GM12878 (cell line): Measurements from ENCODE around the gene NNMT. TPM values are rescaled to one million over a fixed set of nuclear protein-coding genes. Genes with fewer than 3 reads are reported as not detected.

Experiments
- ATAC-seq: fragments of 200-7000 bp; cut with Tn5 transposase; 3 replicates; pipeline ENCODE4 v1.9.1; 2020; ENCODE audit warnings: mild to moderate bottlenecking, moderate library complexity
- BruUV-seq: library from RNA; stranded (reverse); fragments of 400-500 nt; replicated peaks from 2 replicates; lab custom pipeline; 2021; lab: Mats Ljungman, UMichigan
- CTCF ChIA-PET: fragments of 300-600 bp; sonication (Branson Sonifier 250); formaldehyde crosslinking; extraction: SDS; loops from one replicate; lab custom pipeline; 2021; ENCODE audit warnings: inconsistent platforms; lab: Yijun Ruan, JAX
- POLR2A ChIA-PET: fragments of 350-600 bp; formaldehyde crosslinking; extraction: SDS; loops from one replicate; lab custom pipeline; 2021; ENCODE audit warnings: inconsistent platforms; lab: Charles Lee
- RAD21 ChIA-PET: fragments of 300-600 bp; sonication (Branson Sonifier 250); formaldehyde crosslinking; loops from one replicate; lab custom pipeline; 2023; ENCODE audit warnings: antibody characterized with exemption; ENCODE audit not compliant: unreplicated experiment; lab: Charles Lee
- SMC1A ChIA-PET: fragments of 300-600 bp; sonication (Branson Sonifier 250); formaldehyde crosslinking; loops from one replicate; lab custom pipeline; 2023; ENCODE audit not compliant: unreplicated experiment, uncharacterized antibody; lab: Charles Lee
- DNase-seq: peaks from one replicate; pipeline ENCODE4 v3.0.0-alpha.2; 2011; ENCODE audit warnings: low read depth, low spot score
- FAIRE-seq: peaks from 3 replicates; lab custom pipeline; 2011; peaks lifted over from hg19 to GRCh38; lab: Jason Lieb, UNC
- H2AFZ ChIP-seq: 2 replicates; pipeline ENCODE4 v1.6.0; 2011; ENCODE audit warnings: low read depth, low read length, control low read depth; ENCODE audit not compliant: control insufficient read depth
- H3K27ac ChIP-seq: 2 replicates; pipeline ENCODE4 v1.5.1; 2011; ENCODE audit warnings: control low read depth; ENCODE audit not compliant: control insufficient read depth, insufficient read depth
- H3K27me3 ChIP-seq, 2 experiments: replicated peaks in 1 of 2; 2 replicates each; pipeline versions ENCODE4 v1.6.0 to v1.6.1; 2011; ENCODE audit warnings: low read length in 1 of 2; ENCODE audit not compliant: control insufficient read depth in 2 of 2, insufficient read depth in 2 of 2
- H3K36me3 ChIP-seq, 2 experiments: 2 replicates each; pipeline ENCODE4 v1.5.1; 2011; ENCODE audit warnings: low read length in 1 of 2; ENCODE audit not compliant: control insufficient read depth in 2 of 2, insufficient read depth in 2 of 2
- H3K4me1 ChIP-seq: 2 replicates; pipeline ENCODE4 v1.6.1; 2011; ENCODE audit warnings: mild to moderate bottlenecking, low read length, moderate library complexity, mixed read lengths; ENCODE audit not compliant: control insufficient read depth, insufficient read depth
- H3K4me2 ChIP-seq: 2 replicates; pipeline ENCODE4 v1.6.0; 2011; ENCODE audit warnings: control low read depth; ENCODE audit not compliant: control insufficient read depth, insufficient read depth
- H3K4me3 ChIP-seq: fragments of 200-600 bp; sonication (generic); 2 replicates; pipeline ENCODE4 v1.5.1; 2016
- H3K79me2 ChIP-seq: 2 replicates; pipeline ENCODE4 v1.6.0; 2011; ENCODE audit warnings: low read length; ENCODE audit not compliant: control insufficient read depth, insufficient read depth
- H3K9ac ChIP-seq: 2 replicates; pipeline ENCODE4 v1.8.0; 2011; ENCODE audit warnings: low read length, control low read depth, mixed read lengths; ENCODE audit not compliant: control insufficient read depth, insufficient read depth
- H3K9me3 ChIP-seq: replicated peaks from 3 replicates; pipeline ENCODE4 v1.5.1; 2011; ENCODE audit warnings: mild to moderate bottlenecking, low read length; ENCODE audit not compliant: control insufficient read depth, insufficient read depth
- H4K20me1 ChIP-seq: 2 replicates; pipeline ENCODE4 v1.6.0; 2011; ENCODE audit not compliant: control insufficient read depth, insufficient read depth
- CHD1 ChIP-seq: IDR thresholded peaks from 2 replicates; pipeline ENCODE4 v1.6.1; 2012; ENCODE audit warnings: low read depth, low read length, improper control_type of control experiment
- EGR1 ChIP-seq, 2 experiments: IDR thresholded peaks; 1 replicate in 1 of 2; 2 replicates in 1 of 2; pipeline ENCODE4 v1.6.1; 2011 to 2012; ENCODE audit warnings: low read depth in 2 of 2, low read length in 2 of 2, borderline replicate concordance in 1 of 2, mild to moderate bottlenecking in 1 of 2, moderate library complexity in 1 of 2
- IKZF1 ChIP-seq: fragments of 450-650 bp; conservative IDR thresholded peaks from 2 replicates; pipeline ENCODE4 v1.6.1; 2017; ENCODE audit warnings: antibody characterized with exemption, mild to moderate bottlenecking
- NFXL1 ChIP-seq: fragments of 450-650 bp; IDR thresholded peaks from 2 replicates; pipeline ENCODE4 v1.6.1; 2017; ENCODE audit warnings: antibody characterized with exemption, mild to moderate bottlenecking, borderline replicate concordance
- PML ChIP-seq: IDR thresholded peaks from 2 replicates; pipeline ENCODE4 v1.6.1; 2012; ENCODE audit warnings: low read length, inconsistent platforms
- POLR2A ChIP-seq: IDR thresholded peaks from 2 replicates; pipeline ENCODE4 v1.6.1; 2011; ENCODE audit warnings: low read depth, mild to moderate bottlenecking, low read length
- POLR2AphosphoS5 ChIP-seq: IDR thresholded peaks from 2 replicates; pipeline ENCODE4 v1.6.1; 2011; ENCODE audit warnings: mild to moderate bottlenecking, low read length, inconsistent platforms
- RCOR1 ChIP-seq: conservative IDR thresholded peaks from 2 replicates; pipeline ENCODE4 v1.6.1; 2012; ENCODE audit warnings: low read depth, low read length, improper control_type of control experiment
- SRF ChIP-seq, 2 experiments: IDR thresholded peaks; 2 replicates each; pipeline ENCODE4 v1.6.1; 2011; ENCODE audit warnings: low read depth in 2 of 2, low read length in 2 of 2, mild to moderate bottlenecking in 1 of 2, moderate library complexity in 1 of 2
- ZBTB4 ChIP-seq: fragments of 450-650 bp; formaldehyde crosslinking; IDR thresholded peaks from 2 replicates; pipeline ENCODE4 v1.4.0; 2022; ENCODE audit warnings: mild to moderate bottlenecking, moderate library complexity
- ZNF24 ChIP-seq: fragments of 450-650 bp; IDR thresholded peaks from 2 replicates; pipeline ENCODE4 v1.6.1; 2017; ENCODE audit warnings: antibody characterized with exemption, mild to moderate bottlenecking
- WGBS: methylation state at CpG from one replicate; pipeline ENCODE4 v1.1.6; 2016; ENCODE audit warnings: low lambda C conversion rate; ENCODE audit not compliant: insufficient replicate concordance, insufficient coverage; ENCODE audit errors: missing lambda C conversion rate; 5-methylcytosine and 5-hydroxymethylcytosine counted together
- in situ Hi-C: fragments of 300-500 bp; cut with MboI; formaldehyde crosslinking; loops from 9 replicates; pipeline ENCODE4 v1.14.3; 2018; ENCODE audit warnings: mixed read lengths
- intact Hi-C: fragments of 100-400 bp; cut with micrococcal nuclease; formaldehyde crosslinking; loops from one replicate; pipeline ENCODE4 v1.14.2; 2022; ENCODE audit not compliant: unreplicated experiment
- polyA plus RNA-seq, 11 experiments: library from polyadenylated mRNA; depleted of rRNA in 4 of 11; unstranded in 6 of 11; stranded (reverse) in 5 of 11; fragments of >200 nt; fragmentation: Nextera tagmentation in 4 of 11; fragmentation: Illumina TruSeq in 1 of 11; extraction: Ambion mirVana in 4 of 11; extraction: Trizol in 1 of 11; gene quantifications; 1 replicate in 1 of 11; 2 replicates in 10 of 11; pipeline versions ENCODE4 v1.2.1 to v1.2.3, GENCODE V29; 2011 to 2016; ENCODE audit warnings: inconsistent platforms in 2 of 11, missing spikeins in 2 of 11, low read depth in 1 of 11
- total RNA-seq, 4 experiments: library from RNA; depleted of rRNA in 3 of 4; stranded (reverse); fragments of >200 nt in 3 of 4; fragmentation: Illumina TruSeq in 1 of 4; extraction: Trizol in 1 of 4; gene quantifications; 2 replicates each; pipeline versions ENCODE4 v1.2.1 to v1.2.3, GENCODE V29; 2013 to 2021
- TF ChIP-seq, protein P1 (sequence below): fragments of 450-650 bp; IDR thresholded peaks from 2 replicates; pipeline ENCODE4 v1.6.1; 2014; ENCODE audit warnings: mild to moderate bottlenecking
- TF ChIP-seq, protein P2 (sequence below): fragments of 450-650 bp; IDR thresholded peaks from 2 replicates; pipeline ENCODE4 v1.6.1; 2017; ENCODE audit warnings: mild to moderate bottlenecking, moderate library complexity

The NNMT gene
- total and polyA plus RNA-seq, 10 of the 15 experiments (the other 5 are each of a cell fraction or from before 2014, with no cell fraction given), result 0.46 TPM; not detected in 9

- TF ChIP-seq, protein P1, sequence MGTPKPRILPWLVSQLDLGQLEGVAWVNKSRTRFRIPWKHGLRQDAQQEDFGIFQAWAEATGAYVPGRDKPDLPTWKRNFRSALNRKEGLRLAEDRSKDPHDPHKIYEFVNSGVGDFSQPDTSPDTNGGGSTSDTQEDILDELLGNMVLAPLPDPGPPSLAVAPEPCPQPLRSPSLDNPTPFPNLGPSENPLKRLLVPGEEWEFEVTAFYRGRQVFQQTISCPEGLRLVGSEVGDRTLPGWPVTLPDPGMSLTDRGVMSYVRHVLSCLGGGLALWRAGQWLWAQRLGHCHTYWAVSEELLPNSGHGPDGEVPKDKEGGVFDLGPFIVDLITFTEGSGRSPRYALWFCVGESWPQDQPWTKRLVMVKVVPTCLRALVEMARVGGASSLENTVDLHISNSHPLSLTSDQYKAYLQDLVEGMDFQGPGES, result no peak
- no peak for TF ChIP-seq ZNF24
- TF ChIP-seq RCOR1, result no peak
- TF ChIP-seq POLR2A, result no peak
- no peak for TF ChIP-seq IKZF1
- TF ChIP-seq PML, result no peak
Measured at GRCh38 chr11:114354076-114354475, 57.9 kb downstream of the NNMT start (continued).

GRCh38 chr11:114358716-114359115 lies 62.5 kb downstream of the NNMT start:
- 0% methylated on average over 1 of the region's 1 CpG for WGBS
- Histone ChIP-seq H3K27me3 (no peaks in the 10 kb centered on the region; a peak in 1 of 4 replicates), H3K4me2 (no peak overlapping the region), H2AFZ (no peak overlapping the region), H4K20me1 (no peaks in the 10 kb centered on the region), H3K4me3 (no peak overlapping the region), H3K79me2 (no peaks in the 10 kb centered on the region), H3K9me3 (no peaks in the 10 kb centered on the region), H3K9ac (no peak overlapping the region), H3K4me1 (no peaks in the 10 kb centered on the region), H3K27ac (no peak overlapping the region), H3K36me3 (no peaks in the 10 kb centered on the region)
- RAD21 ChIA-PET, result no interaction called here
- POLR2A ChIA-PET, result no interaction called here
- no peak for DNase-seq
- SMC1A ChIA-PET, result no interaction called here
- CTCF ChIA-PET, result no interaction called here
- no TSS peak for BruUV-seq
- intact Hi-C loops (no loop called here), in situ Hi-C loops (no loop called here)
- FAIRE-seq, result no peak
- no peak for ATAC-seq
- TF ChIP-seq ZBTB4 (CRISPR knock-in tag) (no peak), CHD1 (no peak), NFXL1 (no peak), SRF (IDR thresholded peaks at IDR 0.05; ENCODE audit: low read depth in 2 of 2, low read length in 2 of 2) (no peak), EGR1 (IDR thresholded peaks at IDR 0.05; ENCODE audit: borderline replicate concordance in 1 of 2, low read depth in 2 of 2, low read length in 2 of 2) (no peak), POLR2AphosphoS5 (no peak)
- TF ChIP-seq, protein P2, sequence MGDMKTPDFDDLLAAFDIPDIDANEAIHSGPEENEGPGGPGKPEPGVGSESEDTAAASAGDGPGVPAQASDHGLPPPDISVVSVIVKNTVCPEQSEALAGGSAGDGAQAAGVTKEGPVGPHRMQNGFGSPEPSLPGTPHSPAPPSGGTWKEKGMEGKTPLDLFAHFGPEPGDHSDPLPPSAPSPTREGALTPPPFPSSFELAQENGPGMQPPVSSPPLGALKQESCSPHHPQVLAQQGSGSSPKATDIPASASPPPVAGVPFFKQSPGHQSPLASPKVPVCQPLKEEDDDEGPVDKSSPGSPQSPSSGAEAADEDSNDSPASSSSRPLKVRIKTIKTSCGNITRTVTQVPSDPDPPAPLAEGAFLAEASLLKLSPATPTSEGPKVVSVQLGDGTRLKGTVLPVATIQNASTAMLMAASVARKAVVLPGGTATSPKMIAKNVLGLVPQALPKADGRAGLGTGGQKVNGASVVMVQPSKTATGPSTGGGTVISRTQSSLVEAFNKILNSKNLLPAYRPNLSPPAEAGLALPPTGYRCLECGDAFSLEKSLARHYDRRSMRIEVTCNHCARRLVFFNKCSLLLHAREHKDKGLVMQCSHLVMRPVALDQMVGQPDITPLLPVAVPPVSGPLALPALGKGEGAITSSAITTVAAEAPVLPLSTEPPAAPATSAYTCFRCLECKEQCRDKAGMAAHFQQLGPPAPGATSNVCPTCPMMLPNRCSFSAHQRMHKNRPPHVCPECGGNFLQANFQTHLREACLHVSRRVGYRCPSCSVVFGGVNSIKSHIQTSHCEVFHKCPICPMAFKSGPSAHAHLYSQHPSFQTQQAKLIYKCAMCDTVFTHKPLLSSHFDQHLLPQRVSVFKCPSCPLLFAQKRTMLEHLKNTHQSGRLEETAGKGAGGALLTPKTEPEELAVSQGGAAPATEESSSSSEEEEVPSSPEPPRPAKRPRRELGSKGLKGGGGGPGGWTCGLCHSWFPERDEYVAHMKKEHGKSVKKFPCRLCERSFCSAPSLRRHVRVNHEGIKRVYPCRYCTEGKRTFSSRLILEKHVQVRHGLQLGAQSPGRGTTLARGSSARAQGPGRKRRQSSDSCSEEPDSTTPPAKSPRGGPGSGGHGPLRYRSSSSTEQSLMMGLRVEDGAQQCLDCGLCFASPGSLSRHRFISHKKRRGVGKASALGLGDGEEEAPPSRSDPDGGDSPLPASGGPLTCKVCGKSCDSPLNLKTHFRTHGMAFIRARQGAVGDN, result no peak
